K562 (cell line): Measurements from ENCODE around the gene SCAP. TPM values are rescaled to one million over a fixed set of nuclear protein-coding genes. Genes with fewer than 3 reads are reported as not detected.

ENCODE experiments used
- ARID1B ChIP-seq: fragments of 450-650 bp; IDR thresholded peaks from 2 replicates; pipeline ENCODE4 v1.6.1; 2016; ENCODE audit warnings: antibody characterized with exemption, mild to moderate bottlenecking, inconsistent platforms
- BRCA1 ChIP-seq, 2 experiments: fragments of 450-650 bp in 1 of 2; sonication (generic) in 1 of 2; formaldehyde crosslinking in 1 of 2; IDR thresholded peaks; 2 replicates each; pipeline versions ENCODE4 v1.5.0 to v1.6.1; 2017 to 2020; ENCODE audit warnings: mild to moderate bottlenecking in 1 of 2, missing genetic modification reagents in 1 of 2
- CHD2 ChIP-seq: IDR thresholded peaks from 2 replicates; pipeline ENCODE4 v1.6.1; 2011; ENCODE audit warnings: low read depth, low read length
- FOXA1 ChIP-seq: fragments of 450-650 bp; IDR thresholded peaks from 2 replicates; pipeline ENCODE4 v1.6.1; 2016; ENCODE audit warnings: mild to moderate bottlenecking, borderline replicate concordance
- FOXP1 ChIP-seq: sonication (generic); formaldehyde crosslinking; IDR thresholded peaks from 2 replicates; pipeline ENCODE4 v1.8.0; 2022; ENCODE audit warnings: mild to moderate bottlenecking, missing genetic modification reagents
- JUND ChIP-seq, 2 experiments: IDR thresholded peaks; 2 replicates in 1 of 2; 3 replicates in 1 of 2; pipeline ENCODE4 v1.6.1; 2011; ENCODE audit warnings: borderline replicate concordance in 2 of 2, low read depth in 2 of 2, low read length in 2 of 2, improper control_type of control experiment in 1 of 2, missing biosample characterization in 1 of 2, missing genetic modification characterization in 1 of 2, missing genetic modification reagents in 1 of 2
- NCOA4 ChIP-seq: fragments of 450-650 bp; IDR thresholded peaks from 2 replicates; pipeline ENCODE4 v1.6.1; 2018; ENCODE audit warnings: mild to moderate bottlenecking; ENCODE audit not compliant: partially characterized antibody
- NFIC ChIP-seq: fragments of 450-650 bp; IDR thresholded peaks from 2 replicates; pipeline ENCODE4 v1.6.1; 2017; ENCODE audit warnings: mild to moderate bottlenecking, inconsistent platforms
- POLR2H ChIP-seq: IDR thresholded peaks from 2 replicates; pipeline ENCODE4 v1.6.1; 2016; ENCODE audit warnings: missing genetic modification characterization, low read depth, mild to moderate bottlenecking, control low read depth, missing compliant biosample characterization, moderate library complexity
- POU5F1 ChIP-seq: fragments of 150-350 bp; IDR thresholded peaks from 2 replicates; pipeline ENCODE4 v1.6.1; 2014; ENCODE audit warnings: borderline replicate concordance, low read length, low read depth, mild to moderate bottlenecking; ENCODE audit not compliant: partially characterized antibody
- PURB ChIP-seq: sonication (generic); formaldehyde crosslinking; IDR thresholded peaks from 2 replicates; pipeline ENCODE4 v1.9.0; 2021; ENCODE audit warnings: low read depth, mild to moderate bottlenecking, missing genetic modification reagents
- ZNF3 ChIP-seq: fragments of 250-450 bp; sonication (Bioruptor Pico); IDR thresholded peaks from 2 replicates; pipeline ENCODE4 v1.5.0; 2021; ENCODE audit warnings: mild to moderate bottlenecking, moderate library complexity
- ZNF436 ChIP-seq: fragments of 250-450, 450-650 bp; sonication (Bioruptor Pico); formaldehyde crosslinking; IDR thresholded peaks from 2 replicates; pipeline ENCODE4 v1.7.0; 2020; ENCODE audit warnings: mild to moderate bottlenecking
- ZNF583 ChIP-seq: fragments of 250-450 bp; sonication (Bioruptor Pico); IDR thresholded peaks from 2 replicates; pipeline ENCODE4 v1.4.0; 2020
- ZNF717 ChIP-seq: fragments of 250-450 bp; sonication (Bioruptor Pico); IDR thresholded peaks from 2 replicates; pipeline ENCODE4 v1.5.0; 2021
- polyA plus RNA-seq, 8 experiments: library from polyadenylated mRNA; depleted of rRNA in 4 of 8; stranded (reverse) in 5 of 8; unstranded in 3 of 8; fragments of >200 nt; fragmentation: Nextera tagmentation in 2 of 8; fragmentation: Illumina TruSeq in 1 of 8; extraction: Ambion mirVana in 2 of 8; extraction: Trizol in 1 of 8; gene quantifications; 2 replicates each; pipeline versions ENCODE4 v1.2.1 to v1.2.3, GENCODE V29; 2011 to 2014; ENCODE audit warnings: inconsistent platforms in 1 of 8, missing spikeins in 1 of 8
- total RNA-seq, 7 experiments: library from RNA; depleted of rRNA in 6 of 7; stranded (reverse); fragments of >200 nt in 6 of 7; fragmentation: Illumina TruSeq in 2 of 7; extraction: Trizol in 2 of 7; gene quantifications; 2 replicates each; pipeline versions ENCODE4 v1.2.1 to v1.2.3, GENCODE V29; 2011 to 2021; ENCODE audit warnings: low replicate concordance in 1 of 7
- TF ChIP-seq, protein P1 (sequence below): fragments of 450-650 bp; IDR thresholded peaks from 2 replicates; pipeline ENCODE4 v1.6.1; 2016; ENCODE audit warnings: mild to moderate bottlenecking
- TF ChIP-seq, protein P2 (sequence below): fragments of 450-650 bp; IDR thresholded peaks from 2 replicates; pipeline ENCODE4 v1.7.0; 2016; ENCODE audit warnings: borderline replicate concordance
- TF ChIP-seq, protein P3 (sequence below): fragments of 450-650 bp; formaldehyde crosslinking; conservative IDR thresholded peaks from 2 replicates; pipeline ENCODE4 v1.4.0; 2022; ENCODE audit warnings: mild to moderate bottlenecking, missing genetic modification characterization

SCAP gene
- total and polyA plus RNA-seq, 9 of the 15 experiments (the other 6 are each of a cell fraction or from before 2014, with no cell fraction given), result 2.6 to 104 (median 37.8) TPM

DNA sequence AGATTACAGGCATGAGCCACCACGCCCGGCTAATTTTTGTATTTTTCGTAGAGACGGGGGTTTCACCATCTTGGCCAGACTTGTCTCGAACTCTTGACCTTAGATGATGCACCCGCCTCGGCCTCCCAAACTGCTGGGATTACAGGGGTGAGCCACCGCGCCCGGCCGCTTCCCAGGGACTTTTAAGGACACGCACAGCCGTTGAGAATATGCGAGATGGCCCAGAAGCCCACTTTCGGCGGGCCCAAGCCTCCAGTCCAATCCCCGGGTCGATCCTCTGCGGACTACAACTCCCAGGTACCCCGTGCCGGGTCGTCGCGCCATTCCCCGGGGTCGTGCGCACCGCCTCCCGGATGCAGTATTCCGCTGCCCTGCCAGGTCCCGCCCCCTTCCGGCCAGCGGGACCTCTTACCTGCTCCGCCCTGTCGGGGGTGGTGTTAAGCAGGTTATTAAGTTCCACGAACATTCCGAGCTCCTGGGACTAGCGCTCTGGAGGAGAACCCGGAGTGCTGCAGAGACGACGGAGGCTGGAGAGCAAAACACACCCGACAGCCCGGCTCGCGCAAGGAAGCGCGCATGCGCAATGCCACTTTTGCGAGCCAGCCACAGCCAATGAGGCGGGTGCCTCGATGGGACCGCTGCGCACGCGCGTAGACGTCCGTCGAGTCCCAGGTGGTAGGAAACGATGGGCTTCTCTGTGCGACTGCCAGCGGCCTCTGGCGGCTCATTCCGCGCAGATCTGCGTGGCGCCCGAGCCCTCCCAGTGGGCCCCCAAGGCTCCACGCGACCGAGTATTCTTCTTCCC lies 37.6 kb upstream of the SCAP start, which contains the start of gene ELP6 (continued):
- TF ChIP-seq BRCA1 (IDR thresholded peaks at IDR 0.05), result no peak
- no peak for TF ChIP-seq BRCA1 (CRISPR knock-in tag; IDR thresholded peaks at IDR 0.05)
- no peak for TF ChIP-seq FOXA1
- no peak for TF ChIP-seq NCOA4
- TF ChIP-seq FOXP1, result 0 out of 2 replicates have a peak, but pooled peaks have one; percentile 1
- peak; percentile 43; the same call in 1 of the 2 replicates for TF ChIP-seq ZNF717 (CRISPR knock-in tag)
- peak; percentile 56; the same call in 1 of the 2 replicates for TF ChIP-seq ARID1B
- TF ChIP-seq POU5F1, result peak; percentile 76
- TF ChIP-seq POLR2H (tag), result peak; percentile 85
- TF ChIP-seq PURB (CRISPR knock-in tag), result no peak
- TF ChIP-seq ZNF436 (CRISPR knock-in tag), result no peak
- no peak for TF ChIP-seq ZNF583 (CRISPR knock-in tag)
- no peak for TF ChIP-seq ZNF3 (CRISPR knock-in tag)
- TF ChIP-seq, protein P1, sequence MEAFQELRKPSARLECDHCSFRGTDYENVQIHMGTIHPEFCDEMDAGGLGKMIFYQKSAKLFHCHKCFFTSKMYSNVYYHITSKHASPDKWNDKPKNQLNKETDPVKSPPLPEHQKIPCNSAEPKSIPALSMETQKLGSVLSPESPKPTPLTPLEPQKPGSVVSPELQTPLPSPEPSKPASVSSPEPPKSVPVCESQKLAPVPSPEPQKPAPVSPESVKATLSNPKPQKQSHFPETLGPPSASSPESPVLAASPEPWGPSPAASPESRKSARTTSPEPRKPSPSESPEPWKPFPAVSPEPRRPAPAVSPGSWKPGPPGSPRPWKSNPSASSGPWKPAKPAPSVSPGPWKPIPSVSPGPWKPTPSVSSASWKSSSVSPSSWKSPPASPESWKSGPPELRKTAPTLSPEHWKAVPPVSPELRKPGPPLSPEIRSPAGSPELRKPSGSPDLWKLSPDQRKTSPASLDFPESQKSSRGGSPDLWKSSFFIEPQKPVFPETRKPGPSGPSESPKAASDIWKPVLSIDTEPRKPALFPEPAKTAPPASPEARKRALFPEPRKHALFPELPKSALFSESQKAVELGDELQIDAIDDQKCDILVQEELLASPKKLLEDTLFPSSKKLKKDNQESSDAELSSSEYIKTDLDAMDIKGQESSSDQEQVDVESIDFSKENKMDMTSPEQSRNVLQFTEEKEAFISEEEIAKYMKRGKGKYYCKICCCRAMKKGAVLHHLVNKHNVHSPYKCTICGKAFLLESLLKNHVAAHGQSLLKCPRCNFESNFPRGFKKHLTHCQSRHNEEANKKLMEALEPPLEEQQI, result 0 out of 2 replicates have a peak, but pooled peaks have one; percentile 23
- TF ChIP-seq CHD2, result peak; percentile 57
- TF ChIP-seq, protein P2, sequence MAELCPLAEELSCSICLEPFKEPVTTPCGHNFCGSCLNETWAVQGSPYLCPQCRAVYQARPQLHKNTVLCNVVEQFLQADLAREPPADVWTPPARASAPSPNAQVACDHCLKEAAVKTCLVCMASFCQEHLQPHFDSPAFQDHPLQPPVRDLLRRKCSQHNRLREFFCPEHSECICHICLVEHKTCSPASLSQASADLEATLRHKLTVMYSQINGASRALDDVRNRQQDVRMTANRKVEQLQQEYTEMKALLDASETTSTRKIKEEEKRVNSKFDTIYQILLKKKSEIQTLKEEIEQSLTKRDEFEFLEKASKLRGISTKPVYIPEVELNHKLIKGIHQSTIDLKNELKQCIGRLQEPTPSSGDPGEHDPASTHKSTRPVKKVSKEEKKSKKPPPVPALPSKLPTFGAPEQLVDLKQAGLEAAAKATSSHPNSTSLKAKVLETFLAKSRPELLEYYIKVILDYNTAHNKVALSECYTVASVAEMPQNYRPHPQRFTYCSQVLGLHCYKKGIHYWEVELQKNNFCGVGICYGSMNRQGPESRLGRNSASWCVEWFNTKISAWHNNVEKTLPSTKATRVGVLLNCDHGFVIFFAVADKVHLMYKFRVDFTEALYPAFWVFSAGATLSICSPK, result no peak
- TF ChIP-seq NFIC, result peak; percentile 41
- TF ChIP-seq JUND (IDR thresholded peaks at IDR 0.05; ENCODE audit: borderline replicate concordance, low read depth, low read length), result peak; percentile 58; the same call in 1 of the 2 replicates
- no peak; the same call in 2 of the 3 replicates for TF ChIP-seq JUND (tag; IDR thresholded peaks at IDR 0.05; ENCODE audit: borderline replicate concordance, low read depth, low read length)
- TF ChIP-seq, protein P3, sequence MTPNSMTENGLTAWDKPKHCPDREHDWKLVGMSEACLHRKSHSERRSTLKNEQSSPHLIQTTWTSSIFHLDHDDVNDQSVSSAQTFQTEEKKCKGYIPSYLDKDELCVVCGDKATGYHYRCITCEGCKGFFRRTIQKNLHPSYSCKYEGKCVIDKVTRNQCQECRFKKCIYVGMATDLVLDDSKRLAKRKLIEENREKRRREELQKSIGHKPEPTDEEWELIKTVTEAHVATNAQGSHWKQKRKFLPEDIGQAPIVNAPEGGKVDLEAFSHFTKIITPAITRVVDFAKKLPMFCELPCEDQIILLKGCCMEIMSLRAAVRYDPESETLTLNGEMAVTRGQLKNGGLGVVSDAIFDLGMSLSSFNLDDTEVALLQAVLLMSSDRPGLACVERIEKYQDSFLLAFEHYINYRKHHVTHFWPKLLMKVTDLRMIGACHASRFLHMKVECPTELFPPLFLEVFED (CRISPR knock-in tag), result no peak; the same call in 1 of the 2 replicates
